ENCODE data around the gene CFI.

CFI gene

DNA sequence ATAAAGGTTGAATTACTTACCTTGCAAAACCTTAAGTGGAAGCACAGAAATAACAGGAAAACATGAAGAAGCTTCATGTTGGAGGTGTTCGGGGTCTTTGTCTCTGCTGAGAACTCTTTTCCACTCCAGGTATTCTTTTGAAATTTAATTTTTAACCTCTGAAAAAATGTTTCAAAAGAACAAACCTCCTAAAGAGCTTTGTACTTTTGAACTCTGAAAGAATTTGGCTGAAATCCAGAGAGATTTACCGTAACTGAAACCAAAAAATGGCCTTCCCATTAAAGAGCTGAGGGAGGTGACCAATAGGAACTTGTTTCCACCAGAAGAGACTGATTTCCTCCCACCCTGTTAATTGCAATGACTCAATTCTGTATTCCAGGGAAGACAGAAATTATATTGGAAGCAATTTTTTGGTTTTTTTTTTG is at the start of gene CFI:
Gene CFI (minus strand): TSS at position 105 of the 425 bp plus-strand sequence. CDS start 28 bp downstream, at position 77.
- no peak for DNase-seq

DNA sequence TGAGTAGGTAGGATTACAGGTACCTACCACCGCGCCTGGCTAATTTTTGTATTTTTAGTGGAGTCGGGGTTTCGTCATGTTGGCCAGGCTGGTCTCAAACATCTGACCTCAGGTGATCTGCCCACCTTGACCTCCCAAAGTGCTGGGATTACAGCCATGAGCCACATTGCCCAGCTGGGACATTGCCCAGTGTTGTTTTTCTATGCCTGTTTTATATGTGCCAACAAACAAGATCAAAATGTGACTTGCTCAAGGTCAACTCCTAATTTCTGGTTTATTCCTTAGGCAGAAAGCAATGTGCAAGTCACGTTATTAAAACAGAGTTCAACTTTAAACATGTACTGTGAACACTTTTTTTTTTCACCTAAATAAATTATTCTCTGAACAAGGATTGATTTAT is 48.8 kb upstream of the CFI start:
- DNase-seq = no peak

DNA sequence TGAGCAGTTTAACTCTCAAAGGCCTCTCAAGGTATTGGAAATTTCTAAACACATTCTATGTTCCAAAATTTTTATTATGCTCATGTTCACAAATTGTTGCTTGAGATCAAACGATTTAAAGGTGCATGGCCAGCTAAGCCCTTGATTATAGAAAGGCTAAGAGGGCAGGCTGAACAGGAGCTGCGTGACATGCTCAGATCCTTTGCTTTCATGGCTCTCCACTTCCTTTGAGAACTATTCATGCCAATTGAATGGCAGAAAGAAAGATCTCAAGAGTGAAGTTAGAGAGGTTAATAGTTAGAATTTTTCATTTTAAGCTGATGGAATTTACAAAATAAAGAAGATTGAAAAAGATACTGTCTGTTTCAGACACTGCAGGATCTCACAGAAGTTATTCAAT is 46.7 kb upstream of the CFI start:
- DNase-seq = no peak

DNA sequence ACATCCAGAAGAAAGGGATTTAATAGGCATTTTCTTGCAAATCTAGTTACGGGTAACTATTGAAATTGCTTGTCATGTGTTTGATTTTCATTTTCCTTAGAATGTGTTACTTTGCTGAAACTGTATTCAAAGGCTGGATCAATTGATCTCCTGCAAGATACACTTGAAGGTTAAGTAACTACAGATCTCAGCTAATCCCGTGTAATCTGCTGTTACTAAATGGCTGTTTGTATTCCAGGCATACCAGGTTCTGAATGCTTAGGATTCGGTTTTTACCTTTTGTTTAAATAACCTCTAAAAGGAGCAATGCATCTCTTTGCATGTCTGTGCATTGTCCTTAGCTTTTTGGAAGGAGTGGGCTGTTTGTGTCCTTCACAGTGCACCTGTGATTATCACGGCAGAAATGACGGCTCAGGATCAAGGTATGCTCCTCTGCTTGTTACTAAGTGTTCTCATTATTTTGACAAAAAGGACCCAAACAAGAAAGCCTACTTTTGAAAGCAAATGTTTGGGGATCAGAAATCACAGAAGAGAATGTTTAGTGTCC is 46.2 kb upstream of the CFI start, which contains the start of gene LRIT3:
Gene LRIT3 (plus strand): TSS at position 212 of the 547 bp plus-strand sequence. CDS start 95 bp downstream, at position 307.
- peak; percentile 64 for DNase-seq

DNA sequence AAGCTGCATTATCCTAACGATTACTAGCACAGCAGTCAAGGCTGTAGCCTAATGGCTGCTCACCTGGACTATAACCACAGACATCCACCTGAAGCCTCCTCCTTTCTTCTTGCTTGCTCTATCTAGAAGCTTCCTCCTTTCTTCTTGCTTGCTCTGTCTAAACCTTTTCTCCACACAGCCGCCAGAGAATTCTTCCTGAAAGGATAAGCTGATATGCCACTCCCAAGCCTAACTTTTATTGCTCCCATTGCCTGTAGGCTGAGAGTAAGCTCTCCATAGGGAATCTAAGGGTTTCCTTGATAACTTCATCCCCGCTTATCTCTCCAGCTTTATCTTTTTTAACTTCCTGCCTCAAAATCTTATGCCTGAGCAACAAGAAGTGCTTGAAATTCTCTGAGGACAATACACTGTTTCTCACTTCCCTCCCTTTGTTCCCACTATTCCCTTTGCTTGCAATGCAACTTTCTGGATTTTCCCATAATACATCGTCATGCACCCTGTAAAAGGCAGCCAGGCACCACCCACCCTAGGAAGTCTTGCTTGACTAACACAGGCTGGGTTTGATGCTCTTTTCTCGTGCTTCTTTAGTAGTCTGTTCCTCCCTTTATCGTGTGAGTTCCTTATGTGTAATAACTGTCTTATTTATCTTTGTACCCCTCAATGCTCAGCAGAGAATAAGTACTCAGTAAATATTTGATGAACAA is 44.7 kb upstream of the CFI start:
- peak; percentile 1 for DNase-seq

DNA sequence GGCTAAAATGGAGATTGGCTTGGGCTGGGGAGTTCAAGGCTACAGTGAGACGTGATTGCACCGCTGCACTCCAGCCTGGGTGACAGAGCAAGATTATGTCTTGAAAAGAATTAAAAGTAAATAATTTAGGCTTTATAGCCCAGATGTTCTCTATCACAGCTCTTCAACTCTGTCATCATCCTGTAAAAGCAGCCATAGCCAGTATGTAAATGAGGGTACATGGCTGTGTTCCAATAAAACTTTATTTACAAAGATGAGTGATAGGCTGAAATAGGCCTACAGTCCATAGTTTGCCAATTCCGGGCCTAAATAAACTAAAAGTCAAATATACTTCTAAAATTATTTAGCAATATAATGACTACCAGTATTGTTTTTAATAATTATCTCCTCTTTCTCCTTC is 35.2 kb upstream of the CFI start:
- DNase-seq = no peak

DNA sequence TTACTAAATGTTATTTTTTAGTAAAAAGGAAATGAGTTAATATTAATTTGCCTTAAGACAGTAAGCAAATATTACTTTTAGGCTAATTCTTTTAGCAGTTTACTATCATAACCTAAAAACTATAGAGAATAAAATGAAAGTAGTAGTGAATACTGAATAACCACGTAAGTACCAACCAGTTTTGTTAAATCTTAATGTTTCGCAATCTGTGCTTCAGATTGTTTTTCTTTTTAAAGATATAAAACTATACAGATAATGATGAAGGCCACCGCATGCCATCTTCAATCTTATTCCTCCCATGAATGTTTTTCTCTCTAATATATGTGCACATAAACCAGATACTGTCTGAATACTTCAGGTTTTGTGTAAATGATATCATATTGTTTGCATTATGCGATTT is 32.0 kb upstream of the CFI start:
- DNase-seq = no peak

DNA sequence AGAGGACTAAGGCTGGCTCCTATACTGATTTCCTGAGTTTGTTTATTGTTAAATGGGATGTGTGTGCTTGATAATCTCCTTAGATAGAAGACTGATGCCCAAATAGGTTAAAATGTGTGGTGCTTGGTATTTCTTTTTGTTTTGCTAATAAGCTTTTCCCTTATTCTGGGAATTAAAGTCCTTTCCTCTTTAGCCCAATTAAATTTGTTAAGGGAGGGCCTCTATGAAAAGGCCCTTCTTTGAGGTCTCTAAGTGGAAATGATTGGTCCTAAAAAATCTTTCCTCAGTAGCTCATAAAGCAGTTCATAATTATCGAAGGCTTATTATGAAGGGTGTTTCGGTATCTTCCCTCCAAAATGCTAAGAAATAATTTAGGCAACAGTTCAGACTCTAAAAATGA is 25.9 kb upstream of the CFI start, which contains the start of gene RRH:
Gene RRH (plus strand): TSS at position 301 of the 400 bp plus-strand sequence. CDS start 56 bp downstream, at position 357.
- no peak for DNase-seq

DNA sequence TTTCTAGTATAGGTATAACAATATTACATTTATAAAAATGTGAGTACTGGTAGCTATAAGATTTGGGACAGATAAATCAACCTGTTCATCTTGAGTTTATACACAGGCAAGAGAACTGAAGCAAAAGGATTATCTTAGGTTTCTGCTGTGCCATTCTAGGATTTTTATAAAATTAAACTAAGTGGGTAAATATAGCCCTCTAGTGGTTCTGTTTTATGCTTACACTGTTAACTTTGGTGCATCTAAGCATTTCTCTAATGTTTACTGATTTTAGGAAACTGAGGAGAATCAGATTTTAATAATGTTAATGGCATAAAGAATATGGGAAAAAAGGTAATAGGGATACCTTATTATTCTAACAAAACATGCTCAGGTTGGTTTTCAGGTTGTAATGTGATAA is 24.9 kb upstream of the CFI start:
- DNase-seq = peak; percentile 8

DNA sequence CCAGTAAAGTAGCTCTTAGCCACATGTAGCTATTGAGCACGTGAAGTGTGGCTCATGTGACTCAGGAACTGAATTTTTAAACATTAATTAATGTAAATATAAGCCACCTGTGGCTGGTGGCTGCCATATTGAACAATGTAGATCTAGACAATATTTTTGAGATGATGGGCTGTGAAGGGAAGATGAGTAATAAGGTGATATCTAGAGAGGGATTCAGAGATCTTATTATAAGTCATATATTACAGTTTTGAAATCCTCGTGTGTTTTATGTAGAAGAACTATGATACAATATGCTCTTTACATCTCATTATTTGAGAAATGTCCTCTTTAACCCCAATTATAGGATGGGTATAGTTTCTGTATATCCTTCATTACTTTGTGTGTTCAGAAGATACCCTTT is 19.4 kb upstream of the CFI start:
- DNase-seq = no peak

DNA sequence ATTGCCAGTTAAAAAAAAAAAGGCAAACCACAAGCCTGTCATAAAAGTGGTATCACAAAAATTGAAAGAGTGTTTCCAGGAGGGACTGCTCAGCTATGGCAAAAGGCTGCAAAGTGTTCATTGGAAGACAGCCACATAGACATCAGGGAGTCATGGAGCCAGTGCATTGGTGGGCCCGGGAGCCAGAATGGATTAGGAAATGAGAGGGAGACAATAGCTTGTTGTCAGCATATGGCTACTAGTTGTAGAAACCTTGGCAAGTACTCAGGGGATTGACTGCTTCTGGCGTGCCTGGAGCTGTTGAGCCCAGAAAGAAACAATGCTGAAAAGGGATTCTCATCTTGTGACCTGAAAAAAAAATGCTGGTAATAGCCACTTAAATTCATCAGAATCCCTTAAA is 18.8 kb upstream of the CFI start:
- DNase-seq = peak; percentile 51

DNA sequence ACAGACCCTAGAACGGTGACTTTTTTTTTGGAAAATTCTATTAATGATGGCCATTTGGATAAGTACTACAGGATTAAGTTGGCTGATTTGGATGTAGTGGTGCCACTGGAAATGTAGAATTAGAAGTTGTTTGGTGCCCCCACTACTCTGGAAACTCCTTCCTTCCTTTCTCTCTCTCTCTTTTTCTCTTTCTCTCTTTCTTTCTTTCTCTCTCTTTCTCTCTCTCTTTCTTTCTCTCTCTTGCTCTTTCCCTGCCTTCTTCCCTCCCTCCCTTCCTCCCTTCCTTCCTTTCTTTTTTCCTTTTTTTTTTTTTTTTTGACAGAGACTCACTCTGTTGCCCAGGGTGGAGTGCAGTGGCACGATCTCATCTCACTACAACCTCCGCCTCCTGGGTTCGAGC is 16.5 kb upstream of the CFI start:
- DNase-seq = no peak

DNA sequence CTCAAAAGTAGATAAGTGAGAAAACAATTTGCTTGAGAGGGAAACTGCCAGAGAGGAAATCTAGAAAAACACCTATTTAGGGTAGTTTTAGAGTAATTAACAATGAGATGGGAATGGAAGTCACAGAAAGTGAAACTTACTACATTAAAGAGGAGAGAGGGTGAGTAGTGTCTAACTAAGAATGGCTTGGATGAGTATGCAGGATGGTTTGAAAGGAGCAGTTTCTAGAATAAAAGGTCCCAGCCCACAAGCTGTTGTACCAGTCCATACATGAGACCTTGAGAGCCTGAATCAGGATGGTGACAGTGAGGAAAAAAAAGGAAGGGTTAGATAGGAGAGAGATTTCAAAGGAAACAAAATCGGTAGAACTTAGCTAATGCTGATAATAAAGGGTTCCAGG is 15.1 kb upstream of the CFI start:
- DNase-seq = no peak

DNA sequence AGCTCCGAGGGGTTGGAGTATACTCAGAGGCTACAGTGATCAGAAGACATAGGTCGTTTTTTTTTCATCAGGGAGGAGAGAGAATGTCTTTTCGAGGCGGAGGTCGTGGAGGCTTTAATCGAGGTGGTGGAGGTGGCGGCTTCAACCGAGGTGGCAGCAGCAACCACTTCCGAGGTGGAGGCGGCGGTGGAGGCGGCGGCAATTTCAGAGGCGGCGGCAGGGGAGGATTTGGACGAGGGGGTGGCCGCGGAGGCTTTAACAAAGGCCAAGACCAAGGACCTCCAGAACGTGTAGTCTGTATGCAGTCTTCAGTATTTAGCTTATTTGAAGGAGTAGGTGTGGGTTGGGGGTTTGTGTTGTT is 14.3 kb upstream of the CFI start:
- DNase-seq = no peak

DNA sequence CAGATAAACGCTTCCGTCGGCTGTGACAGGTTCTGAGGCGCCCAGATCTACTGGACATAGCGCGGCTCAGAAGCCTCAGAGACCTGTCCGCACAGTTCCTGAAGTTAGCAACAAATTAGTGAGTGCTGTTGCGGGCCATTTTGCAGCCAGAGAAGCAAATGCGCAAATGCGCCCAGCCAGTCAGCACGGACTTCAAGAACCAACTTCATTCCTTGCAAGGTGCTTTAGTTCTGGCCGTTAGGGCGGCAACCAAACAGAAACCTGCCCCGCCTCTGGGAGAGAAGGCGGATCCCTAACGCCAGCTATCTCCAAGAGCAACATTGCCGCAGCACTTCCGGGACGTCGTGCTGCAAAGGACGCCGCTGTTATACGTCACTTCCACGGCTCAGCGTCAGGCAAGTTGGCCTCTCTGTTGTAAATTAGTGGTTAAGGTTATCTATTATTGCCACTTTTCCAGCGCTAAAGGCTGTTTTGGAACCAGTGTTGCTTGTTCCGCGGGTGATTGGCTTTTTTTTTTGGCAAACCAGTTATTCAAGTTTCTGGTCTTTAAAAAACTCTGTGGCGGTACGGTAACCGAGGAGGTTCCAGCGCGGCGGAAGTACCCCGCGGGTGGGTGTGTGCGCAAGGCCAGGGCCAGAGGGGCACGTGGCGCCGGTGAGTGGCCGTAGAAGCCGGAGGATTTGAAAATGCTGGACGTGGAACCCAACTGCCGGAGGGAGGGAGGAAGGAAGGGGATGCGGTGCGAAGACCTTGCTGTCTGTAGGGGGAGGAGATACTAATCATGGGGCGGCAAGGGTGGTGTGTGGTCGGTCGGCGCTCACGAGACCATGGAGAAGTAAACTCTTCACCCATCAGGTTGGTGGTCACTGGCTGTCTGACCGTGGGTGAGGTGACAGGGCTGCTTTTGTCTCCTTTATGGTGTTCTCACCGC is 13.6 kb upstream of the CFI start, which contains the start of gene GAR1:
Gene GAR1 (plus strand): TSS at position 612 of the 931 bp plus-strand sequence. CDS start 403 bp downstream, outside the sequence.
- peak; percentile 95 for DNase-seq

DNA sequence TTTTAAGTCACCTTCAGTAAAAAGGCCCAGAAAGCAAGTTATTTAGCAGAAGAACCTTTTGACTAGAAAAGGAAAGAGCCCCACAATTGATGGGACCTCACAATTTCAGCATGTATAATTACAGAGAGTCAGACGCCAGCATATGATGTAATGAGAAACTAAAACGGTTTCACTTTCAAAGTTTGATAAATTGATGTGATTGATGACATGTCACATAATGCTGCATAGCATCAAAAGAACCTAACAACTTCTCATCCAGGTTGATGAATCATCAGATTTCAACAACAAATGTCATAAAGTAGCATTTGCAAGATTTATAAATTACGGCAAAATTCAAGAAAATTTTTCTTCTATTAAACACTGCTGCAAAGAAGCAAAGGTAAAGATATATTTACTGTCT is 9.9 kb upstream of the CFI start:
- DNase-seq = no peak

DNA sequence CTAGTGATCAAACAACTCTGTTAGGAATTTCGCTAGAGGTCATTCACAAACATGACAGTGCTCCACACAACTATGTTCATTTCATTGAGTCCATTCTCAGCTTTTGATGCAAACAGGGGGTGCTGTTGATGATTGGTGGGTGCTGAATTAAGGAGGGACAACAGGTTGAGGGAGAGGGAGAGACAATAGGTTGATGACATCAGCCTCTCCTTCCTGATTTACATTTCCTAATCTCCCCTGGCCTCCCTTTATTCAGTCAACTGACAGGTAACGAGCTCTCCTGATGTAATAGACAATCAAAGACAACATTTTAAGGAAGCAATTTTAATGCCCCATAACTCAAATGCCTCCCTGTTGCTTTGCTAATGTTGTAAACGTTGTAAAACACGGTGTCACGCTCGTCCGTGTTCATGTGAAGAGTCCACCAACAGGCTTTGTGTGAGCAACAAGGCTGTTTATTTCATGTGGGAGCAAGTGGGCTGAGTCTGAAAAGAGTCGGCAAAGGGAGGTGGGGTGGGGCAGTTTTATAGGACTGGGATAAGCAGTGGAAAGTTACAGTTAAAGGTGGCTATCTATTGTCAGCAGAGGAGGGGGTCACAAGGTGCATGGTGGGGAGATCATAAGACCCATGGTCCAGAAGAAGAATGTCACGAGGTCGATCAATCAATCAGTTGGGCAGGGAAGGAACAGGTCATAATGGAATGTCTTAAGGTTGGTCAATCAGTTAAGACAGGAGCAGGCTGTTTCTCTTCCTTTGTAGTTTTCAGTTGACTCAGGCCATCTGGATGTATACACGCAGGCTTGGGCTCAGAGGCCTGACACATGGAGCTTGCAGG is 9.0 kb upstream of the CFI start:
- DNase-seq = no peak

DNA sequence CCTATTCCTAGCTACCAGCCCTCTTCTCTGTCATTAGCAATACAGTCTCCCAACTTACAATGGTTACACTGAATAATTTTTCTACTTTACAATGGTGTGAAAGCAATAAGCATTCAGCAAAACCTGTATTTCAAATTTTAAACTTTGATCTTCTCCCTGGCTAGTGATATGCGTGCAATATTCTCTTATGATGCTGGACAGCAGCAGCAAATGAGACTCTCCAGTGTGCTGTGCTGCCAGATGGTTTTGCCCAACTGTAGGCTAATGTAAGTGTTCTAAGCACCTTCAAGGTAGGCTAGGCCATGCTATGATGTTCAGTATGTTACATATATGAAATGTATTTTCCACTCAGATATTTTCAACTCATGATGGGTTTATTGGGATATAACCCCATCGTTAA is 7.9 kb upstream of the CFI start:
- no peak for DNase-seq

DNA sequence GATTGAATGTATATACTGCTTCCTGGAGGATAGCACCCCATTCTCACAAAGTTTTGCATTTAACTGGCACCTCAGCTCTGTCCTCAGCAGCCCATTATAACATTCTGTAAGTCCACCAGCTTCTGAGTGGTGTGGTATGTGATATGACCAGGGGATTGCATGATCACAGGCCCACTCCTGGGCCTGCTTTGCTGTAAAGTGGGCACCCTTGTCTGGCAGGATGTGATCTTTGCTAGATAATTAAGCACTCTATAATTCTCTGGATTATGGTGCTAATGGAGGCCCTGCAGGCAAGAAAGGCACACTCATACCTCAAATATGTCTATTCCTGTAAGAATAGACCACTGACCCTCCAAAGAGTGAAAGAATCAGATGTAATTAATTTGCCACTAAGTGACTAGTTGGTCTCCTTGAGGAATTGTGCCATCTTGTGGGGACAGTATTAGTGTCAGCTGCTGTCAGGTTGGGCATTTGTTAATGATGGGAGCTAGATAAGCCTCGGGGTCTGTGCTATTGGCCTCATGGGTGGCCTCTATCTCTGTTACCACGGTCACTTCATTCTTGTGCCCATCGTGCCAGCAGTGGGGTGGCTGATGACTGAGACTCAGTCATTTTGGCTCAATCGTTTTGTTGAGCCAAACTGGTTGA is 2.2 kb upstream of the CFI start:
- DNase-seq = peak; percentile 73

DNA sequence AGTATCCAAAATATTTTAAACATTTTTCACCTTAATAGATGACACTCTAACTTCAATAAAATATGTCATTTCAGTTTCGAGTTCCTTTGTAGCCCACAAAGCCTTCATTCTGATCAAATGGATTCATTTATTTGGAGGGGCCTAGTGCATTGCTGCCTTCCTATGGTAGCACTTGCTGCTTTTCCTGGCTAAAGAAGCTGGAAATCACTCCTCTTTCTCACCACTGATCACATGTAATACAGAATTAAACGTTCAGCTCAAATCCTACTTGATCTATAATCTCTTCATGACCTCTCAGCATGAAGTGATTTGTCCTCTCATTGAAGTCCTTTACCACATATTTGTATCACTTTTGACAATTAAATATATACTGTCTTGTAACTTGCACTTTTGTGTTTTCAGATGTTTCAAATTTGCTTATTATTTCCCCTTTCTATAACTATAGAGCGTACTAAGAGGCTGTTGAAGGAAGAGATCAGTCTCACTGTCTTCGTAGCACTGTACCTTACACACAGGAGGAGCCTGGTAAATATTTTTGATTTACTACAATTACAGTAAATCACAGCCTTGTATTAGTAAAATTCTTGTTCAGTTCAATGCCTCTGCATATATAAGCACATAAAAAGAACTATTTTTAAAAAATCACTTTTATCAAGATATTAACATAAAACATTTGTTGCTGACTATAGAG is 555 bp downstream of the CFI start:
- peak; percentile 17 for DNase-seq

DNA sequence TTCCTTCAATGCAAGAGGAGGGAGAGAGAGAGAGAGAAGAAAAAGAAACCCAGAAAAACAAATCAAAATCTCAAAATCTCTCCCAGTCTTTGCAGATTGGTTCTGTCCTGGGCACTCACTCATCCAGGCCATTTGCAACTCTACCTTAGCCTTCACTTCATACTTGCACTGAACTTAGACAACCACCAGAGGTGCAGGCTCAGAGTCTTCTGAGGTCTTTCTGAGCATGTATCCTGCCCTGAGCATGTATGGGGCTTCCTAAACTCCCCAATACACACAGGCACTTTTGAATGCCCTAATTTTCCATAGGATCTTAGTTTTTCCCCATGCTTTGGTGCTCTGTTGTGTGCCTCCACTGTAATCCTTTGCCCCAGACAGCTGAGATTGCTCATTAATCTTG is 2.9 kb downstream of the CFI start:
- DNase-seq = no peak

All from NCI-H82 (cell line).